Loucy (cell line): Measurements from ENCODE around the gene UBAP2.

Experiments used
- H2AFZ ChIP-seq: fragments of 200-600 bp; sonication (generic); 2 replicates; pipeline ENCODE4 v1.6.0; 2016; ENCODE audit warnings: antibody characterized with exemption, mild to moderate bottlenecking, low read length, moderate library complexity
- H3F3A ChIP-seq: fragments of 200-600 bp; 2 replicates; pipeline ENCODE4 v1.6.0; 2016; ENCODE audit warnings: antibody characterized with exemption, low read depth, mild to moderate bottlenecking
- H3K27me3 ChIP-seq: fragments of 200-600 bp; sonication (generic); 2 replicates; pipeline ENCODE4 v1.6.1; 2014; ENCODE audit warnings: low read length, mild to moderate bottlenecking; ENCODE audit not compliant: insufficient read depth, poor library complexity, severe bottlenecking
- H3K36me3 ChIP-seq: fragments of 200-600 bp; sonication (generic); 2 replicates; pipeline ENCODE4 v1.6.1; 2016; ENCODE audit warnings: low read length; ENCODE audit not compliant: insufficient read depth
- H3K4me1 ChIP-seq: fragments of 200-600 bp; sonication (generic); 2 replicates; pipeline ENCODE4 v1.5.1; 2014; ENCODE audit warnings: low read length, mild to moderate bottlenecking; ENCODE audit not compliant: insufficient read depth, poor library complexity, severe bottlenecking
- H3K4me2 ChIP-seq: fragments of 200-600 bp; sonication (generic); 2 replicates; pipeline ENCODE4 v1.6.0; 2014; ENCODE audit warnings: antibody characterized with exemption, low read length, low read depth, mild to moderate bottlenecking; ENCODE audit not compliant: poor library complexity, severe bottlenecking
- H3K4me3 ChIP-seq: fragments of 200-600 bp; sonication (generic); 2 replicates; pipeline ENCODE4 v1.5.1; 2014; ENCODE audit warnings: low read length, mild to moderate bottlenecking, mixed read lengths; ENCODE audit not compliant: poor library complexity, severe bottlenecking
- H3K79me2 ChIP-seq: fragments of 200-600 bp; sonication (generic); 2 replicates; pipeline ENCODE4 v1.6.1; 2014; ENCODE audit warnings: low read length; ENCODE audit not compliant: insufficient read depth
- H3K9ac ChIP-seq: fragments of 200-600 bp; sonication (generic); 2 replicates; pipeline ENCODE4 v1.6.0; 2014; ENCODE audit warnings: mild to moderate bottlenecking, low read depth, low read length, moderate library complexity; ENCODE audit not compliant: poor library complexity, severe bottlenecking
- H3K9me2 ChIP-seq: fragments of 200-600 bp; sonication (generic); replicated peaks from 2 replicates; pipeline ENCODE4 v1.6.1; 2016; ENCODE audit warnings: low read depth, low read length, mixed read lengths
- H3K9me3 ChIP-seq: fragments of 200-600 bp; sonication (generic); 2 replicates; pipeline ENCODE4 v1.6.1; 2014; ENCODE audit warnings: mild to moderate bottlenecking, antibody characterized with exemption, low read length, low read depth; ENCODE audit not compliant: insufficient read depth
- H4K20me1 ChIP-seq: fragments of 200-600 bp; sonication (generic); 2 replicates; pipeline ENCODE4 v1.6.0; 2014; ENCODE audit warnings: antibody characterized with exemption, low read length, mild to moderate bottlenecking; ENCODE audit not compliant: insufficient read depth, poor library complexity, severe bottlenecking
- EZH2phosphoT487 ChIP-seq: fragments of 200-600 bp; IDR thresholded peaks from 2 replicates; pipeline ENCODE4 v1.6.1; 2018; ENCODE audit warnings: antibody characterized with exemption, mild to moderate bottlenecking, moderate library complexity, borderline replicate concordance
- TF ChIP-seq, protein P1 (sequence below): fragments of 200-600 bp; sonication (generic); conservative IDR thresholded peaks from 2 replicates; pipeline ENCODE4 v1.5.1; 2014; ENCODE audit warnings: mild to moderate bottlenecking, antibody characterized with exemption, low read length

UBAP2 gene

GRCh38 chr9:33934188-33934878 lies 114.4 kb downstream of the UBAP2 start:
- no peak overlapping the region for H3K9ac ChIP-seq
- TF ChIP-seq, protein P1, sequence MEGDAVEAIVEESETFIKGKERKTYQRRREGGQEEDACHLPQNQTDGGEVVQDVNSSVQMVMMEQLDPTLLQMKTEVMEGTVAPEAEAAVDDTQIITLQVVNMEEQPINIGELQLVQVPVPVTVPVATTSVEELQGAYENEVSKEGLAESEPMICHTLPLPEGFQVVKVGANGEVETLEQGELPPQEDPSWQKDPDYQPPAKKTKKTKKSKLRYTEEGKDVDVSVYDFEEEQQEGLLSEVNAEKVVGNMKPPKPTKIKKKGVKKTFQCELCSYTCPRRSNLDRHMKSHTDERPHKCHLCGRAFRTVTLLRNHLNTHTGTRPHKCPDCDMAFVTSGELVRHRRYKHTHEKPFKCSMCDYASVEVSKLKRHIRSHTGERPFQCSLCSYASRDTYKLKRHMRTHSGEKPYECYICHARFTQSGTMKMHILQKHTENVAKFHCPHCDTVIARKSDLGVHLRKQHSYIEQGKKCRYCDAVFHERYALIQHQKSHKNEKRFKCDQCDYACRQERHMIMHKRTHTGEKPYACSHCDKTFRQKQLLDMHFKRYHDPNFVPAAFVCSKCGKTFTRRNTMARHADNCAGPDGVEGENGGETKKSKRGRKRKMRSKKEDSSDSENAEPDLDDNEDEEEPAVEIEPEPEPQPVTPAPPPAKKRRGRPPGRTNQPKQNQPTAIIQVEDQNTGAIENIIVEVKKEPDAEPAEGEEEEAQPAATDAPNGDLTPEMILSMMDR, result no peak
- TF ChIP-seq EZH2phosphoT487, result no peak
- no peaks in the 10 kb centered on the region for H4K20me1 ChIP-seq
- no peaks in the 10 kb centered on the region for H3K9me2 ChIP-seq
- no peak overlapping the region for H2AFZ ChIP-seq
- H3K27me3 ChIP-seq, result no peaks in the 10 kb centered on the region
- no peaks in the 10 kb centered on the region for H3K4me1 ChIP-seq
- no peaks in the 10 kb centered on the region for H3K79me2 ChIP-seq
- no peaks in the 10 kb centered on the region for H3F3A ChIP-seq
- peaks cover 87% of the 10 kb centered on the region; the same call in 1 of the 2 replicates for H3K36me3 ChIP-seq
- H3K4me2 ChIP-seq, result no peak overlapping the region
- H3K4me3 ChIP-seq, result no peak overlapping the region
- H3K9me3 ChIP-seq, result no peaks in the 10 kb centered on the region

- Histone ChIP-seq H3F3A (no peaks in the 10 kb centered on the region), H2AFZ (no peak overlapping the region), H4K20me1 (no peaks in the 10 kb centered on the region), H3K9me3 (no peaks in the 10 kb centered on the region), H3K4me1 (no peaks in the 10 kb centered on the region), H3K9me2 (no peaks in the 10 kb centered on the region), H3K4me2 (no peak overlapping the region), H3K79me2 (no peaks in the 10 kb centered on the region), H3K9ac (no peak overlapping the region), H3K4me3 (no peak overlapping the region), H3K36me3 (peaks cover 96% of the 10 kb centered on the region; the same call in 1 of the 2 replicates), H3K27me3 (no peaks in the 10 kb centered on the region)
- no peak for TF ChIP-seq EZH2phosphoT487
- TF ChIP-seq, protein P1, result no peak
Measured at GRCh38 chr9:33932078-33932807, 116.4 kb downstream of the UBAP2 start.

GRCh38 chr9:33931326-33931725 lies 117.4 kb downstream of the UBAP2 start:
- Histone ChIP-seq H4K20me1 (no peaks in the 10 kb centered on the region), H3K36me3 (peaks cover 96% of the 10 kb centered on the region; the same call in 1 of the 2 replicates), H3K4me2 (no peak overlapping the region), H3K9ac (no peak overlapping the region), H3K9me3 (no peaks in the 10 kb centered on the region), H3K4me3 (no peak overlapping the region), H3K79me2 (no peaks in the 10 kb centered on the region), H3K27me3 (no peaks in the 10 kb centered on the region), H2AFZ (no peak overlapping the region), H3K4me1 (no peaks in the 10 kb centered on the region), H3F3A (no peaks in the 10 kb centered on the region), H3K9me2 (no peaks in the 10 kb centered on the region)
- TF ChIP-seq, protein P1, result no peak
- no peak for TF ChIP-seq EZH2phosphoT487
